ENCODE measurements around the gene WDR33.

WDR33 gene

DNA sequence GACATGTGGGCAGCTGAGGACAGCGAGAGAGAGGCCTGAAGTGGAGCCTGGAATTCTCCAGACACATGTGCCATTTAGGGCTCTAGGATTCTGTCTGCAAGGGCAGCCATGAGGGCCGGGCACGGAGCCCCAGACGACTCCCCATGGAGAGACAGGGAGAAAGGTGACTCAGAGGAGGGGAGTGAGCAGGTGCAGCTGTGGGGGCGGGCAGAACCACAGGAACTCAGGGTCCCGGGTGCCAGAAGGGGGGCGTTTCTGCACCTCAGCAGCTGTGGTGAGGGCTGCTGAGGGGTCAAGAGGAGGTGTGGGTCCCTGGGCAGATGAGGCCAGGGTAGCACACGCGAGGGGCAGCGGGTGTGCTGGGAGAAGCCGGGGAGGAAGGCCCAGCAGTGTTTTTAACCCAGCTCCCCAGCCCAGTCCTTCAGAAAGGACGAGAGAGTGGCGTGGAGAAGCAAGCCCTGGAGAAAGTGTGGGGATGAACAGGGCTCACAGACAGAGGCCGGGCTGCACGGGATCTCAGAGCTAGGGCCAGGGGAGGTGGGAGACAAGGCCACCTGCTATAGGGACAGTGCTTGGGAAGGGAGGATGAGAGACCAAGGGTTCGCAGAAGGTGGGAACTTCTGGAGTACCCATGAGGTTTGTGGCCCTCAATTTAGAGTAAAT is 157.4 kb downstream of the WDR33 start:
- H3K27ac Mint-ChIP-seq, result no peak overlapping the region
- no peak overlapping the region for H3K4me3 Mint-ChIP-seq
- no peaks in the 10 kb centered on the region for H3K36me3 Mint-ChIP-seq (ENCODE audit: low read depth)
- no peak for DNase-seq
- no peaks in the 10 kb centered on the region for H3K9me3 Mint-ChIP-seq
- H3K4me1 Mint-ChIP-seq, result peaks cover 10% of the 10 kb centered on the region
- H3K27me3 Mint-ChIP-seq (ENCODE audit: low read depth, poor library complexity), result peaks cover 5% of the 10 kb centered on the region
- TF ChIP-seq, protein P1, sequence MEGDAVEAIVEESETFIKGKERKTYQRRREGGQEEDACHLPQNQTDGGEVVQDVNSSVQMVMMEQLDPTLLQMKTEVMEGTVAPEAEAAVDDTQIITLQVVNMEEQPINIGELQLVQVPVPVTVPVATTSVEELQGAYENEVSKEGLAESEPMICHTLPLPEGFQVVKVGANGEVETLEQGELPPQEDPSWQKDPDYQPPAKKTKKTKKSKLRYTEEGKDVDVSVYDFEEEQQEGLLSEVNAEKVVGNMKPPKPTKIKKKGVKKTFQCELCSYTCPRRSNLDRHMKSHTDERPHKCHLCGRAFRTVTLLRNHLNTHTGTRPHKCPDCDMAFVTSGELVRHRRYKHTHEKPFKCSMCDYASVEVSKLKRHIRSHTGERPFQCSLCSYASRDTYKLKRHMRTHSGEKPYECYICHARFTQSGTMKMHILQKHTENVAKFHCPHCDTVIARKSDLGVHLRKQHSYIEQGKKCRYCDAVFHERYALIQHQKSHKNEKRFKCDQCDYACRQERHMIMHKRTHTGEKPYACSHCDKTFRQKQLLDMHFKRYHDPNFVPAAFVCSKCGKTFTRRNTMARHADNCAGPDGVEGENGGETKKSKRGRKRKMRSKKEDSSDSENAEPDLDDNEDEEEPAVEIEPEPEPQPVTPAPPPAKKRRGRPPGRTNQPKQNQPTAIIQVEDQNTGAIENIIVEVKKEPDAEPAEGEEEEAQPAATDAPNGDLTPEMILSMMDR (IDR thresholded peaks at IDR 0.05), result no peak

DNA sequence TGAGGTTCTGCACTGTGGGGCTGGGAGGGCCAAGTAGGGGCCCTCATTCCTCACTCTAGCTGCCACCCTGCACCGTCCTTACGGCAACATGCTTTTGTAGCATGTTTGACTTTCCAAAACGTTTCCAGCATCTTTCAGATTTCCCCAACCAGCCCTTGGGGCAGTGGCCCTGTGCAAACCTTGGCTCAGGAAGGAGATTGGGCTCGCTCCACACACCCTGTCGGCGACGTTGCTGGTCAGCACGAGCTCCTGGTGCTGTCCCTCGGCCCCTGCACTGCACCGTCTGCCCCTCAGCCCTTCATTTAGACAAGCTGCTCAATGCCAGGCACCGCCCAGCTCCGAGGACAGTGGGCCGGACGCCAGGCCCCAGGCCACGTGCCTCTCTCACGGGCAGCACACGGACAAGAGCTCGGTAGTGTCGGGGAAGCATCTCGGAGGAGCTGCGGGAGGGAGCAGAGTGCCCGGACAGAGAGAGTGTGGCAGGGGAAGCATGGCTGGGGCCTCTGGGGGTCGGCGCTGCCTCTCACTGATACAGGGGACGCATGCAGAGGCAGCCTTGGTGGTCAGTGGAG is 158.1 kb downstream of the WDR33 start:
- Mint-ChIP-seq H3K36me3 (ENCODE audit: low read depth) (no peaks in the 10 kb centered on the region), H3K4me1 (peaks cover 13% of the 10 kb centered on the region), H3K27ac (peak overlapping the region; percentile 54), H3K27me3 (ENCODE audit: low read depth, poor library complexity) (peaks cover 5% of the 10 kb centered on the region), H3K9me3 (no peaks in the 10 kb centered on the region), H3K4me3 (no peak overlapping the region)
- DNase-seq, result no peak
- TF ChIP-seq, protein P1 (IDR thresholded peaks at IDR 0.05), result no peak

DNA sequence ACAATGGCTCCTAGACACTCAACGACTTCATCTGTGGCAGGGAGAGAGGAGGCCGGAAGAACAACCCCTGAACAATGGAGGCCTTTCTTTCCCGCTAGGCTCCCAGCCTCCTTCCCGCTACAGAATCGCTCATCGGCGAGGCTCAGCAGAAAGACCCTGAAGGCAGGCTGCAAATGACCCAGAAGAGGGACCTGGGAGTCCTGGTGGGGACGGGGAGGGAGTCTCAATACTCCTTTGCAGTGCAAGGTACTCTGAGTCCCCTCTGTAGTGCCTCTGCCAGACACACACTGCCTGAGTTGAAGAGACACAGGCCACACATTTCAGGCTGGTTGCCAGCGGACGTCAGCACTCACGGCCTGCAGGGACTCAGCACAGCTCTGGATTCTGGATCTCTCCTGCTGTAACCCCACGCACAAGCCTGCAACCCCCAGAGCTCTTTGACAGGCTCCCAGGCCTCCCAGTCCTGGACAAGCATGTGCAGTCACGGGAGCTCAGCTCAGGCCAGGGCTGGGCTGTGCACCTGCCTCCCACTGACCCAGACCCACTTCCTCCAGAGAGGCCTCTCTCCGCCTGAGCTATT is 158.9 kb downstream of the WDR33 start:
- Mint-ChIP-seq H3K4me3 (no peak overlapping the region), H3K36me3 (ENCODE audit: low read depth) (no peaks in the 10 kb centered on the region), H3K27ac (no peak overlapping the region), H3K27me3 (ENCODE audit: low read depth, poor library complexity) (peaks cover 5% of the 10 kb centered on the region), H3K4me1 (peaks cover 21% of the 10 kb centered on the region), H3K9me3 (no peaks in the 10 kb centered on the region)
- TF ChIP-seq, protein P1 (IDR thresholded peaks at IDR 0.05), result no peak
- no peak for DNase-seq

DNA sequence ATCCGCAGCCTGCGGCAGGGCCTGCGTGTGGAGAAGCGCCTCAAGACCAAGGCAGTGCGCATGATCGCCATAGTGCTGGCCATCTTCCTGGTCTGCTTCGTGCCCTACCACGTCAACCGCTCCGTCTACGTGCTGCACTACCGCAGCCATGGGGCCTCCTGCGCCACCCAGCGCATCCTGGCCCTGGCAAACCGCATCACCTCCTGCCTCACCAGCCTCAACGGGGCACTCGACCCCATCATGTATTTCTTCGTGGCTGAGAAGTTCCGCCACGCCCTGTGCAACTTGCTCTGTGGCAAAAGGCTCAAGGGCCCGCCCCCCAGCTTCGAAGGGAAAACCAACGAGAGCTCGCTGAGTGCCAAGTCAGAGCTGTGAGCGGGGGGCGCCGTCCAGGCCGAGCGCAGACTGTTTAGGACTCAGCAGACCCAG is 159.6 kb downstream of the WDR33 start:
- TF ChIP-seq, protein P1 (IDR thresholded peaks at IDR 0.05), result no peak
- Mint-ChIP-seq H3K4me3 (no peak overlapping the region), H3K27me3 (ENCODE audit: low read depth, poor library complexity) (peaks cover 5% of the 10 kb centered on the region), H3K36me3 (ENCODE audit: low read depth) (no peaks in the 10 kb centered on the region), H3K4me1 (peaks cover 28% of the 10 kb centered on the region), H3K27ac (no peak overlapping the region), H3K9me3 (no peaks in the 10 kb centered on the region)
- no peak for DNase-seq

Data from nephron progenitor cell (in vitro differentiated cells).